ENCODE data around the gene PTGIS.

The PTGIS gene

GRCh38 chr20:49559411-49560081 is 8.4 kb downstream of the PTGIS start:
- no peak for DNase-seq

- DNase-seq = no peak
Measured at GRCh38 chr20:49558826-49559225, 9.1 kb downstream of the PTGIS start.

- no peak for DNase-seq
Measured at GRCh38 chr20:49557449-49557848, 10.5 kb downstream of the PTGIS start.

- DNase-seq = no peak
Measured at GRCh38 chr20:49556621-49557020, 11.3 kb downstream of the PTGIS start.

- DNase-seq = no peak
Measured at GRCh38 chr20:49549801-49550551, 18.0 kb downstream of the PTGIS start.

DNA sequence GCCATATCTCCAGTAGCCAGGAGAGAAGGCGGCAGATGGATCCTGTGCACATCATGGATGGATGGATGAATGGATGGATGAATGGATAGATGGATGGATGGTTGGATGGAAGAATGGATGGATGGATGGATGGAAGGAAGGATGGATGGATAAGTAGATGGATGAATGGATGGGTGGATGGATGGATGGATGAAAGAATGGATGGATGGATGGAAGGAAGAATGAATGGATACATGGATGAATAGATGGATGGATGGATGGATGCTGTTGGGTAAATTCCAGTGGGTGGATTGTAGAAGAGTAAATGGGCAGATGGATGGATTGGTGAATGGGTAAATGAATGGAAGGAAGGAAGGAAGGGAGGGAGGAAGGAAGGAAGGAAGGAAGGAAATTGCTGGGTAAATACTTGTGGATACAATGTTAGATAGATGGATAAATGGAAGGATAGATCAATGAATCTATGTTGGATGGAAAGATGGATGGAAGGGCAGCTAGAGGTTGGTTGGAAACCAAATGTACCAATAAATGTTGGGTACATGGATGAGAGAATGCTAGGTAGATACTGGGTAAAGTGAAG is 19.5 kb downstream of the PTGIS start:
- DNase-seq = no peak

GRCh38 chr20:49545572-49545971 is 22.4 kb downstream of the PTGIS start:
- no peak for DNase-seq

DNA sequence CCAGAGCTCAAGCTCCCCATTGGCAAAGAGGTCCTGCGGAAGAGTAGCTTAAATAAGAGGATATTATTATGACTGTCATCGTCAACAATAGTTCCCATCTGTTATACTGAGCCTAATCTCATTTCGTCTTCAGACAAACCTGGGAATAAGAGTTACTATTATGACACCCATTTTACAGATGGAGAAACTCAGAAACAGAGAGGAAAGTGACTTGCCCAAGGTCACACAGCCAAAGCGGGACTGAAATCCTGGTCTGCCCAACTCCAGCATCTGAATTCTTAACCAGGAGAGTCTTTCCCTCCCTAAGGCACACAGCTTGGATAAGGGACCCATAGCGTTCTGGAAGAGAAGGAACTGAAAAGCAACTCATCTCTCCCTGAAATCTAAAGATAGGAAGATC is 23.4 kb downstream of the PTGIS start:
- no peak for DNase-seq

GRCh38 chr20:49543858-49544437 is 24.0 kb downstream of the PTGIS start:
- DNase-seq = no peak

DNA sequence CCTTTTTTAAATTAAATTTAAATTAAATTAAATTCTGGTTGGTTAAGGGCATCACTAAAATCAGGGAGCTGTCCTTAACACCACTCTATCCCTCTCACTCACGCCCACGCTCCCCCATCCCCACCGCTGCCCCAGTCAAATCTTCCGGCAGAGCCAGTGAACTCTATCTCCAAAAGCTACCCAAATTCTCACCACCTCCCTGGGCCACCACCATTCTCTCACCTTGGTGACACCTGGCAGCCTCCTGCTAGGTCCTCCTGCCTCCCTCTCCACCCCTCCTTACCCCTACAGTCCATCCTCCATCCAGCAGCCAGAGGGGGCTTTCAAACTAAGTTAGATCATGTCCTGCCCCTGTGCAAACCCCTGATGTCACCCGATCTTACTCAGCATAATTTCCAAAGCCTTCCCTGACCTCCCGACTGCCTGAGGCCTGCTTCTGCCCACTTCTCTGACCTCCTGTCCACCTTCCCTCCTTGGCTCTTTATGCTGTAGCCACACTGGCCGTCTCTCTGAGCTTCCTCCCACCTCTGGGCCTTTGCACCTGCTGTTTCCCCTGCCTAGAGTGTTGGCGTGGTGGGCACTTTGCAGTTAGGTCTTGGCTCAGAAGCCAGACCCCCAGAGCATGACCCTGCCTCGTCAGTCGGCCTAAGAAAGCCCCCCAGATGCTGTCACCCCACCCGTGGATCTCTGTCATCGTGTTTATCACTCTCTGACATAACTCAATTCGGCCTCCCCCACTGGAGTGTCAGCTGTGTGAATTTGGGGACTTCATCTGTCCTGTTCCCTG is 24.7 kb downstream of the PTGIS start:
- no peak for DNase-seq

DNA sequence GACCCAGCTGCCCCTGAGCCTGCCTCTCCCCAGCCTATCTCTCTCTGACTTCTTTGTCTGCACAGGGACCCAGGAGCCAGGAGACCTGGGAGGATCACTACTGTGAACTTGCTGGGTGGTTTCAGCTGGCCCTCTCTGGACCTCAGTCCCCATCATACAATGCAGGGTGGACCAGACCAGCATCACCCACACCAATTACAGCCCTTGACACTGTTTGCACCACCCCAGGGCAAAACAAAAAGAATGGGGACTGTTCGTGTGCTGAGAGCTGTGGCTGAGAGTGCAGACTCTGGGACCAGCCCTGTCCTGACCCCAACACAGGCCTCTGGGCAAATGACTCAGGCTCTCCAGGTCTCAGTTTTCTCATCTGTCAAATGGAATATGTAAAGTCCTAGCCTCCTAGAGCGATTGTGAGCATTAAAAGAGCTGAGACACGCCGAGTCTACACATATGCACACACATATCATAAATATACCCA is 25.4 kb downstream of the PTGIS start:
- no peak for DNase-seq

GRCh38 chr20:49541733-49542513 is 26.0 kb downstream of the PTGIS start:
- DNase-seq = peak; percentile 20

DNA sequence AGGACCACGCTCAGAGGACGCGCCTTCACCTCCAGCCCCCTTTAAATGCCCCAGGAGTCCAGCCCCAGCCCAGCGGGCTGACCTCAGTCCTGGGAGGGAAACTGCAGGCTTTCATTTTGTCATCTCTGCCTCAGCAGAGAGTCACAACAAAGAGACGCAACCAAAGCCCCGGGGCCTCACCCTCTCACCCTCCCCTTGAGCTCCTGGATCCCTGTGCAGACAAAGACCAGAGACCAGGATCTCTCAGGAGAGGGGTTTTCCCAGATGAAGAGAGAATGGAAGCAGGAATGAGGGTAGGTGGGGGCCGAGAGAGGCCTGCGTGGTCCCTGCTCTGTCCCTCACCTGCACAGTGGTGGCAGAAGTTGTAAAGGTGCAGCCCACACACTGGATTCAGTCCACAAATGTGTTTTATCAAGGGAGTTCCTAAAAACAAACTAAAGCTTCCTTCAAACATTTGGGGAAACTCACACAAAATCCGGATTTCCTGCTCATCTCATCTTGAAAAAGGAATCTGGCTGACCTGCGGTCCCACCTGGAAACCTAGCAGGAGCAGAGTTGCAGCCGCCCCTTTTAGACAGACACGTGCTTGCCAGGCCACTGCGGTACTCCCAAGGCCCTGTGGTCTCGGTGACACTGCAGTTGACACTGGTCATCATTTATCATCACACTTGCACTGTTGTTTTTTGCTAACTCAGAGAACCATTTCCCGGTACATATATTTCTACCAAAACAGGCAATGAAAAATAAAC is 27.1 kb downstream of the PTGIS start:
- no peak for DNase-seq

- DNase-seq = no peak
Measured at GRCh38 chr20:49540232-49540620, 27.7 kb downstream of the PTGIS start.

DNA sequence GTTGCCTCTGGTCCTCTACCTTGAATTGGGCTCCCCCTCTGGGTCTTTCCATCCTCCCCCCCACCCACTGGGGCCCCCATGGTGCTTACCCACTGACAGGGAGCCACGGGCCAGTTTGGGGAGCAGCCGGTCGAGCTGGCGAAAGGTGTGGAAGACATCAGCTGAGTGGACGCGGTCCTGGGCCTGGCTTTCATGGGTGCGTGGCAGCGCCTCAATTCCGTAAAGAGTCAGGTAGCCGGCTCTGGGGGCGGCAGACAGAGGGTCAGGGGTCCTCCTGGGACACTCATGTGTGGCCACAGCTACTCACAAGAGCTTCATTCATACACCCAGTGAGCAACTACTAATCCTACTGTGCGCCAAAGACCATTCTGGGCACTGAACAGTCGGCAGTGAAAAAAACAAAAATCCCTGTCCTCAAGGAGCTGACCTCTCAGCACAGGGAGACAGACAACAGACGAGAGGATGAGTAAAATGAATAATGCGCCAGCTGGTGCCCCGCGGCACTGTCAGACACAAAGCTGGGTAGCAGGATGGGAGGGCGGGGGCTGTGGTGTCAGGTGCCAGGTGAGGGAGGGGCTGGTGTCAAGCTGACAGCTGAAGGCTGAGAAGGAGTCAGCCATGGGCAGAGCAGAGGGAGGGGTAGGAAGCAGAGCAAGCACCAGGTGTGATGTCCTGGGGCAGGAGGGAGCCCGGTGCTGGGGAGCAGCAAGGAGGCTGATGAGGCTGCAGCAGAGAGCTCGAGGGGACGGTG is 28.3 kb downstream of the PTGIS start:
- DNase-seq = no peak

DNA sequence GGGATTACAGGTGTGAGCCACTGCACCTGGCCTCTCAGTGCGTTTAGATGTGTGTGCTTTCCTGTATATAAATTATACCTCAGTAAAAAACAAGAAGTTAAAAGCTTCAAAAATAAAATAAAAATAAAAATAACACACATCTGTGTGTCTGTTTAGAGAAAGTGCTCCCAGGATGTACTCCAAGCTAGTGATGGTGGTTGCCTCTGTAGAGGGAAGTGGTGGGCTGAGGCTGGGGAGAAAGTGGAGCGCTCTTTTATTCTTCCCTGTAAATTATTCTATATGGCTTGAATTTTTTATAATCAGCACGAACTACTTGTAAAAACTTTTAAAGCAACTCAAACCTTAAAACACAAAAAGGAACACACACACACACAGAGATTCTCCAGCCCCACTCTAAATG is 29.0 kb downstream of the PTGIS start:
- no peak for DNase-seq

GRCh38 chr20:49534255-49534712 is 33.7 kb downstream of the PTGIS start:
- no peak for DNase-seq

GRCh38 chr20:49532285-49532946 is 35.5 kb downstream of the PTGIS start:
- no peak for DNase-seq

DNA sequence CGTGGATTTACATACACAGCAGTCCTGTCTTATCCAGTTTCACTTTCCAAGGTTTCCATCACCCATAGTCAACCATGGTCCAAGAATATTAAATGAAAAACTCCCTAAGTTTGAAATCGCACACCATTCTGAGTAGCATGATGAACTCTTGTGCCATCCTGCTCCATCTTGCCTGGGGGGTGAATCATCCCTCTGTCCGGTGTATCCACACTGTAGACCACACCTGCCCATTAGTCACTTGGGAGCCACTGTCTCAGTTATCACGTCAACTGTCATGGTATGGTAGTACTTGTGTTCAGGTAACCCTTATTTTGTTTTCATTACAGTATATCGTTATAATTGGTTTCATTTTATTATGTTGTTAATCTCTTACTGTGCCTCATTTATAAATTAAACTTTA is 38.5 kb downstream of the PTGIS start:
- no peak for DNase-seq

- DNase-seq = no peak
Measured at GRCh38 chr20:49526568-49526967, 41.4 kb downstream of the PTGIS start.

All from activated CD4-positive, alpha-beta T cell treated with anti-CD3 and anti-CD28 coated beads for 1 hour (primary cell).